ENCODE results near the gene LTO1.

Gene LTO1

DNA sequence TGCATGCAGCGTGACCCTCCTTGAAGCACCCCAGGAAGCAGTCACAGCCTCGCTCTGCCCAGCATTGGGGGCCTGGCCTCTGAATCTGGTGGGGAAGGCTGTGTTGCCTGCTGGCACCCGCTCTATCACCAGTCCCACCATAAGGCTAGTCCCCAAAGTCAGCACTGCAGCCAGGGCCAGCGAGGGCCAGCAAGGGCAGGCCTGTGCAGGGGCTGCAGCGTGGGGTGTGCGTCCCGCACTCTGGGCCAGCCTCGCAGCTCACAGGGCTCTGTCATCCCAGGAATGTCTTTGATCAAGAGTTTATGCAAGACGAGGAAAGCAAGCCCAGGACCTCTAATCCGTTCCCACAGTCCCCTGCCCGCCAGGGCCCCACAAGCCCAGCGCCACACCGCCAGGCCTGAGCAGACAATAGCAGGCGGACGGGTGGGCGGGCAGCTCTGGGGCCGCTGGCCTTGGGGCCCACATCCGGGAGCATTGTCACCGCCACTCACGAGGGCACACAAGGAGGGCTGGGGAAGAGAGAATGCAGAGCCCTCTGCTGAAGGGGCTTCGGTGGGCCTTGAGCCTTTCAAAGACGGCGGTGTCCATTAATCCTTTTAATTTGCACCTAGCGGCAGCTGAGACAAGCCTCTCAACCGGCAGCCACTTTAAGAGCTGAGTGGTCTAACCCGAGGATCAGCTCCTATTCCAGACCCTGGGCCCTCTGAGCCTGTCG is 17.1 kb downstream of the LTO1 start:
- peak; percentile 26 for DNase-seq (ENCODE audit: low spot score)

DNA sequence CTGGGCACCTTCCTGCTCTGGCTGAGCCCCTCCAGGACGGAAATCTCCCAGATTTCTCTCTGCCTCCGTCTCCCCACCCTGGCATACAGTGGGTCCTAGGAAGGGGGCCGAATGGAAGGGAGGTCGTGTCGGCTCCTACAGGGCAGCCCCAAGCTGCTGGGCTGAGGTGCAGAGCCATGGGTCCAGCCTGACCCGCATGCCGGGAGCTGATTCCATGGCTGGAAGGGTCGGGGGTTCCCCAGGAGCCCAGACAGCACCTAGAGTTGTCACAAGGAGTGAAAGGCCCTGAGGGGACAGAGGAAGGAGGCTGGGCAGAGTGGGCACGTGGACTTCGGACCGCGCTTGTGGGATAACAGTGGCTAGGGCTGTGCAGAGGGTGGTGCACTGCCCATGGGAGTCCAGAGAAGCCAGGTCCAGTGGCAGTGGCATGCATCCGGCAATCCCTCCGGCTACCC is 17.7 kb downstream of the LTO1 start:
- DNase-seq (ENCODE audit: low spot score), result peak; percentile 15

- peak; percentile 27 for DNase-seq (ENCODE audit: low spot score)
Measured at GRCh38 chr11:69656536-69657455, 18.4 kb downstream of the LTO1 start.

DNA sequence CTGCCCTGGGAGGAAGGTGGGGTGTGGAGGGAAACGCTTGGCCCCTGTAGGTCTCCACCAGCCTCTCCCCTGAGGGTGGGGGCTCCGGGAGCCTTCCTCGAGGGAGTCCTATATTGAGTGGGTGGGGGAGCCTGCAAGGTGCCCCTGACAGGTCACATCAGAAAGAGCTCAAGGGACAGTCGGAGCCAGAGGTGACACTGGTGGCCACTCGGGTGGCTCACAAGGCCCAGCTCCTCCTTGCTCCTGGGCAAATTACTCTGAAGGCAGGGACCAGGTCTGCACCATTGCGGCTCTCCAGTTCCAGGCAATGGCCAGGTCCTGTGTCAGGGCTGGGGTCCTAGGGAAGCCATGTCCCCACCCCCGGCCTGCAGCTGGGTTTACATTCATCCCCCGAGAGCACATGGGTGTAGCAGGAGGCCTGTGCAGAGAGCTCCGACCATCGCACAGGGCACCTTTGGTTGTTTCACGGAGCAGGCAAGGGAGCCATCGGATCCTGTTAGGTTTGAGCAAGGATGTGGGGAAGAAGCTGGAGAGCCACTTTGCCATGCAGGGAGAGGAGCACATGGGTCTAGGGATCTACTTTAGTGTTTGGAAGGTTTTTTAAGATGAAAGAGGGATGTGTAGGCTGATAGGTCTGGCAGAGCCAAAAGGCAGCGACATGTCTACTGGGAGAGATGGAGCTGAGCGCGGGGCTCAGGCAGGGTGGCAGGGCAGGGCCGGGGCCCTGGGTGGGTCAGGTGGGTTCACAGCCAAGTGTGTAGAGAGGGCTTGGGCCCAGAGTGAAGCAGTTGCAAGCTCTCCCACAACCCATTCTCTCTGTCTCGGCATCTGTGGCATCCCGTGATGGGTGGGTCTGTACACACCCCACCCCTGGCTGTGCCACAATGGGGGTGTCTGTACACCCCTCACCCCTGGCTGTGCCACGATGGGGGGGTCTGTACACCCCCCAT is 19.4 kb downstream of the LTO1 start:
- DNase-seq (ENCODE audit: low spot score), result peak; percentile 17

- DNase-seq (ENCODE audit: low spot score), result no peak
Measured at GRCh38 chr11:69654660-69655478, 20.3 kb downstream of the LTO1 start.

GRCh38 chr11:69654001-69654659 is 21.0 kb downstream of the LTO1 start:
- DNase-seq (ENCODE audit: low spot score), result no peak

- no peak for DNase-seq (ENCODE audit: low spot score)
Measured at GRCh38 chr11:69653406-69653960, 21.7 kb downstream of the LTO1 start.

GRCh38 chr11:69652999-69653398 is 22.2 kb downstream of the LTO1 start:
- no peak for DNase-seq (ENCODE audit: low spot score)

- no peak for DNase-seq (ENCODE audit: low spot score)
Measured at GRCh38 chr11:69651834-69652620, 23.1 kb downstream of the LTO1 start.

GRCh38 chr11:69650832-69651344 is 24.3 kb downstream of the LTO1 start:
- no peak for DNase-seq (ENCODE audit: low spot score)

GRCh38 chr11:69650081-69650831 is 24.9 kb downstream of the LTO1 start:
- DNase-seq (ENCODE audit: low spot score), result no peak

DNA sequence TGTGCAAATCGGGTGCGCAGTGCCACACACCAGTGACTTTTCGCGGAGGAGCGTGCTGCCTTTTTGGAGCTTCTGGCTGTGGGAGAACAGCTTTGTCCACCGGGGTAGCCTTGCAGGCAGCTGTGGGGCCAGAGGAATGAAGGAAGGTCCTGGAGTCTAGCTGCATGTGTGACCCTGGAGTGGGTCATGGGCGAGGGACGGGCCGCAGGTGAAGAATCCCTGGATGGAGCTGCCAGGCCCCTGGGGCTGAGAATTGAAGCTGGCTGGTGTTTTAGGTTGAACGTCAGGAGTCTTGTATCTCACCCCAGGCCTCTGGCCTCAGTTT is 25.6 kb downstream of the LTO1 start:
- no peak for DNase-seq (ENCODE audit: low spot score)

- DNase-seq (ENCODE audit: low spot score), result no peak
Measured at GRCh38 chr11:69648679-69649575, 26.2 kb downstream of the LTO1 start.

GRCh38 chr11:69647761-69648497 is 27.2 kb downstream of the LTO1 start:
- DNase-seq (ENCODE audit: low spot score), result no peak

DNA sequence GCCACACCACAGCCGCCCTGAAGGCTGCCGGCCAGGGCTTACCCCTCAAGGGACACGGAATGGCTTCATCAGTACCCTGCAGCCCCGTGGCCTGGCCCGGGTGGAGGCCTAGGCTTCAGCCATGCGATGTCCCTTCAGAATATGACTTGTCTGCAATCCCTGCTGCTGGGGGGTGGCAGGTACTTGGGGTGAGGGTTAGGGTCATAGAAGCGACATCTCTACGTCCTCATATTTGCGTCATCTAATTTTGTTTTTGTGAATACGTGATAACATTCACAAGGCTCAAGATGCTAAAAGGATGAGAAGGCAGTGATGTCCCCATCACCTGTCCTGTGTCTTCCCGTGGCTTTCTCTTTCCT is 27.8 kb downstream of the LTO1 start:
- no peak for DNase-seq (ENCODE audit: low spot score)

GRCh38 chr11:69646493-69647389 is 28.4 kb downstream of the LTO1 start:
- no peak for DNase-seq (ENCODE audit: low spot score)
